ENCODE measurements around the gene PLXNA4. TPM values are rescaled to one million over a fixed set of nuclear protein-coding genes. Genes with fewer than 3 reads are reported as not detected.

Gene PLXNA4
- total RNA-seq, 2 donors from 2014 or later: 24.0 to 42.7 TPM

- Histone ChIP-seq H3K27me3 (ENCODE audit: control insufficient read depth, insufficient read depth, low read length, poor library complexity, severe bottlenecking) (no peaks in the 10 kb centered on the region), H3K4me1 (ENCODE audit: control insufficient read depth, insufficient read depth, low read length) (no peaks in the 10 kb centered on the region), H3K36me3 (ENCODE audit: control insufficient read depth, insufficient read depth, low read length) (no peaks in the 10 kb centered on the region), H3K4me3 (ENCODE audit: low read length) (no peak overlapping the region), H3K9ac (ENCODE audit: extremely low read depth, low read length, poor library complexity, severe bottlenecking) (no peak overlapping the region), H3K27ac (ENCODE audit: low read depth, low read length) (no peak overlapping the region), H3K9me3 (ENCODE audit: control insufficient read depth, low read length) (no peaks in the 10 kb centered on the region)
- DNase-seq: no peak
- Mint-ChIP-seq H3K27me3 (ENCODE audit: insufficient read depth) (peaks cover 6% of the 10 kb centered on the region), H3K27ac (no peak overlapping the region), H3K4me3 (no peak overlapping the region), H3K4me1 (no peaks in the 10 kb centered on the region), H3K9me3 (no peaks in the 10 kb centered on the region), H3K36me3 (ENCODE audit: low read depth) (no peaks in the 10 kb centered on the region)
- WGBS, 2 experiments (ENCODE audit: insufficient coverage in 1 of 2, insufficient read length in 1 of 2): 92 to 100% methylated on average over 1 of the region's 1 CpG
- no peak for TF ChIP-seq CTCF (conservative IDR thresholded peaks at IDR 0.05)
These were observed 495.8 kb downstream of the PLXNA4 start for GRCh38 chr7:132080467-132080866.

GRCh38 chr7:132078891-132079735, 497.2 kb downstream of the PLXNA4 start:
- H3K36me3 ChIP-seq (ENCODE audit: control insufficient read depth, insufficient read depth, low read length): no peaks in the 10 kb centered on the region
- no peak for TF ChIP-seq CTCF (conservative IDR thresholded peaks at IDR 0.05)
- H3K9ac ChIP-seq (ENCODE audit: extremely low read depth, low read length, poor library complexity, severe bottlenecking): no peak overlapping the region
- Mint-ChIP-seq H3K27me3 (ENCODE audit: insufficient read depth) (peaks cover 9% of the 10 kb centered on the region), H3K27ac (no peak overlapping the region), H3K4me3 (no peak overlapping the region), H3K9me3 (no peaks in the 10 kb centered on the region), H3K4me1 (no peaks in the 10 kb centered on the region), H3K36me3 (ENCODE audit: low read depth) (no peaks in the 10 kb centered on the region)
- WGBS, 2 experiments (ENCODE audit: insufficient coverage in 1 of 2, insufficient read length in 1 of 2): 91 to 92% methylated on average over 8 of the region's 8 CpGs
- no peak for DNase-seq
- no peaks in the 10 kb centered on the region for H3K27me3 ChIP-seq (ENCODE audit: control insufficient read depth, insufficient read depth, low read length, poor library complexity, severe bottlenecking)
- no peak overlapping the region for H3K4me3 ChIP-seq (ENCODE audit: low read length)
- no peaks in the 10 kb centered on the region for H3K4me1 ChIP-seq (ENCODE audit: control insufficient read depth, insufficient read depth, low read length)
- H3K9me3 ChIP-seq (ENCODE audit: control insufficient read depth, low read length): no peaks in the 10 kb centered on the region
- no peak overlapping the region for H3K27ac ChIP-seq (ENCODE audit: low read depth, low read length)

GRCh38 chr7:132077971-132078685, 498.1 kb downstream of the PLXNA4 start:
- no peak overlapping the region for H3K27ac Mint-ChIP-seq
- H3K27me3 Mint-ChIP-seq (ENCODE audit: insufficient read depth): peaks cover 6% of the 10 kb centered on the region
- no peak for DNase-seq
- no peaks in the 10 kb centered on the region for H3K9me3 Mint-ChIP-seq
- no peak overlapping the region for H3K4me3 ChIP-seq (ENCODE audit: low read length)
- no peak for TF ChIP-seq CTCF (conservative IDR thresholded peaks at IDR 0.05)
- H3K27me3 ChIP-seq (ENCODE audit: control insufficient read depth, insufficient read depth, low read length, poor library complexity, severe bottlenecking): no peaks in the 10 kb centered on the region
- no peaks in the 10 kb centered on the region for H3K9me3 ChIP-seq (ENCODE audit: control insufficient read depth, low read length)
- no peak overlapping the region for H3K9ac ChIP-seq (ENCODE audit: extremely low read depth, low read length, poor library complexity, severe bottlenecking)
- H3K4me1 ChIP-seq (ENCODE audit: control insufficient read depth, insufficient read depth, low read length): no peaks in the 10 kb centered on the region
- H3K4me1 Mint-ChIP-seq: no peaks in the 10 kb centered on the region
- H3K36me3 Mint-ChIP-seq (ENCODE audit: low read depth): no peaks in the 10 kb centered on the region
- H3K4me3 Mint-ChIP-seq: no peak overlapping the region
- H3K27ac ChIP-seq (ENCODE audit: low read depth, low read length): no peak overlapping the region
- WGBS, 2 experiments (ENCODE audit: insufficient coverage in 1 of 2, insufficient read length in 1 of 2): 92 to 94% methylated on average over 5 to 7 of the region's 7 CpGs
- no peaks in the 10 kb centered on the region for H3K36me3 ChIP-seq (ENCODE audit: control insufficient read depth, insufficient read depth, low read length)

Data from endodermal cell (in vitro differentiated cells).